Esophagus muscularis mucosa (tissue), 4 donors: ENCODE measurements around the gene CCM2.

Experiments
- CTCF ChIP-seq, 3 experiments: fragments of 200-600 bp in 2 of 3; fragments of 450-650 bp in 1 of 3; sonication (generic) in 2 of 3; IDR thresholded peaks; one replicate each; pipeline ENCODE4 v1.5.1; 2017 to 2019; ENCODE audit warnings: antibody characterized with exemption in 3 of 3, mild to moderate bottlenecking in 2 of 3, moderate library complexity in 1 of 3
- EP300 ChIP-seq: sonication (generic); formaldehyde crosslinking; IDR thresholded peaks from one replicate; pipeline ENCODE4 v1.6.1; 2017; ENCODE audit warnings: antibody characterized with exemption
- POLR2A ChIP-seq: fragments of 450-650 bp; IDR thresholded peaks from one replicate; pipeline ENCODE4 v1.6.1; 2017; ENCODE audit warnings: antibody characterized with exemption, moderate library complexity, mild to moderate bottlenecking, low read depth

GRCh38 chr7:44985033-44985695 is 14.8 kb upstream of the CCM2 start:
- no peak for TF ChIP-seq CTCF (IDR thresholded peaks at IDR 0.05)
- no peak for TF ChIP-seq POLR2A
- TF ChIP-seq EP300, result no peak
